ENCODE data around the gene SIGLEC10.

SIGLEC10 gene

DNA sequence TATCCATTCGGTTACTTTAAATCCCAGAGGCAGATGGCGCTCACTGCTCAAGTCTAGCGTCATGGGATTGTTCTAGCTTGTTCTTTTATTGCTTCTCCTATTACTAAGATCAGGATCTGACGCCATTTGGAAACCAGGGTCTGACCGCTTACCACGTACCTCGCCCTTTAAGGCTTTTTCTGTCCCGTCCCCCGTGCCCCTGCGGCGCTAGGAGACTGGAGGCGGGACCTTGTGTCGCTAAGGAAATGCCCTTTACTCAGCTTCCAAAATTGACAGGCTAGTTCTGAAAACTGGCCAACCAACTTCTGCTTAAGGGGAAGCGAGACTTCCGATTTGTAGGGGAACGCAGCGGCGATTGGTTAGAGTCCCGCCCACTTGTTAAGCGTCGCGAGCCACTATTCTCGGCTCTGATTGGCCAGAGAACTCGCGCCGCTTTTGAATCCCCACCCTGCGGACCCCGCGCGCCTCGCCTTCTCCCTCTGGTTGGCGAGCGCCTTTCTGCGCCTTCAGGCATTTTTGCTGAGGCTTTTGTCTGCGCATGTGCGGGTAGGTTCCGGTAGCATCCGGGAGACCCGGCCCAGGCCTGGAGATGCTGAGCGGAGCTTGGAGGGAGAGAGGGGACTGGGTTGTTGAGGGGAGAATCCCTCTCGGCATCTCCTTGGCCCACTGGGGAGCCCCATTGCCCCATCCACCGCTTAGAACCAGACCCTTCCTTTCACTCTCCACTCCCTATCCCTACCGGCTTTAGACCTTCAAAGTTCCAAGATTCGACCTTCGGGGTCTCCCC lies 23.2 kb downstream of the SIGLEC10 start:
- peak in 55 of 56 donors; percentile 29 to 95 (median 86) for DNase-seq

DNA sequence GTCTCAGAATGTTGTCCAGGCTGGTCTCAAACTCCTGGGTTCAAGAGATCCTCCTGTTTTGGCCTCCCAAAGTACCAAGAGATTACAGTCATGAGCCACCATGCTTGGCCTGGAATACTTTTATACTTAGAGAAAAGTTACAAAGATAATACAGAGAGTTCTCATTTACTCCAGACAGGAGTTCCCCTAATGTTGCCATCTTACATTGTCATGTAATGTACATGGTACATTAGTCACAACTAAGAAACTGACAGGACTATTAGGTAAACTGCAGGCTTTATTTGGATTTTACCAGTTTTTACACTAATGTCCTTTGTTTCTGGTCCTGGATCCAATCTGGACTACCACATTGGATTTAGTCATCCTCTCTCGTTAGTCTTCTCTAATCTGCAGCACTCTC lies 24.7 kb downstream of the SIGLEC10 start:
- no peak for DNase-seq

DNA sequence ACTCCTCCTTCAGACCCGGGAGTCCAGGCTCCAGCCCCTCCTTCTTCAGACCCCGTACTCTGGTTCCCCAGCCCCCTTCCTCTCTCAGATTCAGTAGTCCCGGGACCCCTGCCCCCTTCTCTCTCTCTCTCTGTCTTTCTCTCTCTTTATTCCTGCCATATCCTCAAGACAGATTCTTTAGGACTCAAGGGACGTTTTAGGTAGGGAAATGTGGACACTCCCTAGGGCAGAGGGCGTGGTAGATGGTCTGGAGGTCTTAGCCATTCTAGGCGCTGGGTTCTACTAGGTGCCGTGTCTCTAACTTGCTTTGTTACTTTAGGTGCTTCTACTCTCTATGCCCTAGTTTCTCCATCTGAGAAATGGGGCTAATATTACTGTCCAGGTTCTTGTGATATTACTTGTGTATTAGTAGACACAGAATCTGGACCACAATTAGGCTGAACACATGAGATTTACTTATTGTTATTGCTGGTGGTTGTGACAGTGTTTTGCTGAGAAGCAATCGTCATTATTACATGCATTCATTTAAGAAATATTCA lies 26.3 kb downstream of the SIGLEC10 start:
- DNase-seq: no peak

DNA sequence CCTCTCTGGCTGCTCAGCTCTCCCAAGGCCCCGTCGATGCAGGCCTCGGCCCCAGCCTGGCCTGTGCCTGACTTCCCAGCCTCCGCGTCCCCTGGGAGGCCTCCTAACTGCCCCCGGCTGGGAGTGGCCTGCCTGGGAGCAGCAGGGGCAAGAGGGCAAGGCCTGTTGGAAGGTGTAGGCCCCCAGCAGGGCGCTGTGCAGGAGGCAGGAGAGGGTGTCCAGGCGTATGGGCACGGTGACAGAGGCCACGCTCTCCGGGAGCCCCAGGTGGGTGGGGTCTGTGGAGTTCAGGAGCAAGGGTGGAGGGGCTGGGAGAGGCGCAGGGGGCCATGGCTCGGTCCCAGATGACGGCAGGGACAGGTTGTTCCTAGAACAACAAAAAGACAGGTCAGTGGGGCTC lies 28.3 kb downstream of the SIGLEC10 start:
- DNase-seq: no peak

DNA sequence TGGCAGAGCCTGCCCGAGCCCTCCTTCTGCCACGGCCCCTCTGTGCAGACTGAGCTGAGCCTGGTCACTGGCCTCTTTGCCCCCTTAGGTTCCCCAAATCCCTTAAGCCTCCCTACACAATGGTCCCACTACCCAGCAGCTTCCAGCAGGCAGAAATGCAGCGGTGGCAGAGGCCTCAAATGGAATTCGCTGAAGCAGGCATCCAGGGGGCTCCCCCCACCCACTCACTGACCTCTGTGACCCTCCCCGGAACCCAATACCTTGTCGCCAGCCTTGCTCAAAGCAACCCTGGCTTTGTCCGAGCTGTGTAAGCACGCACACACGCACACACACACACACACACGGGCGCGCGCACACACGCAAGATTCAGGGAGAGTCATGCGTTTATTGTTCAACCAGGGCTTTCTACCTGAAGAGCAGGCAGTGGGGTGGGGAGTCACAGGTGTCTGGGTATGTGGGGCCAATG lies 29.5 kb downstream of the SIGLEC10 start, which contains the start of gene LIM2:
Gene LIM2, minus strand, starts transcription at position 51 of the 466 bp plus-strand sequence. CDS start 531 bp downstream, outside the sequence.
- no peak for DNase-seq

DNA sequence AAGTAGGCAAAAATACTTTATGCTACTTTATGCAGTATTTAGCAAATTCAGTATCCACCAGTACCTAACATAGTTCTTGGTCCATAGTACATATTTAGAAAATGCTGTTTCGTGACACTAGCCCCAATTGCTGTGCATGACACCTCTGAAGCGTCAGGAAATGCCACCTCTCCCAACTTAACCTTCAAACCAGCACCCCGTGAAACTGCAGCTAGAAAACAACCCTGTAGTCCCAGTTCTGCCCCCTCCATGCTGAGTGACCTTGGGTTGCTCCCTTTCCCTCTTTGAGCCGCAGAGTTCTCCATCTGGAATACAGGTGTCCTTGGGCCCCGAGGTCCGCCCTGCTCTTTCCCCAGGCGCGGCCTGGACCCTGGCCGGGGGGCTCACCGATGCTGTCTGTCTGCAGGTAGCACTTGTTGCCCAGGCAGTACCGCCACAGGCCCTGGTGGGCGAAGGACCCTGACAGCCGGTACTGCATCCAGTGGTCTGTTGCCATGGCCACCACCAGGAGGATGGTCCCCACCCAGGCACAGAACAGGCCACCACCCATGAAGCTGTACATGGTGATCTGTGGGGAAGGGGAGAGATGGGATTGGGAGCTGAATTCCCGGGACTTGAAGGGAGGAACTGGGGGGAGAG lies 30.4 kb downstream of the SIGLEC10 start:
- DNase-seq: no peak

DNA sequence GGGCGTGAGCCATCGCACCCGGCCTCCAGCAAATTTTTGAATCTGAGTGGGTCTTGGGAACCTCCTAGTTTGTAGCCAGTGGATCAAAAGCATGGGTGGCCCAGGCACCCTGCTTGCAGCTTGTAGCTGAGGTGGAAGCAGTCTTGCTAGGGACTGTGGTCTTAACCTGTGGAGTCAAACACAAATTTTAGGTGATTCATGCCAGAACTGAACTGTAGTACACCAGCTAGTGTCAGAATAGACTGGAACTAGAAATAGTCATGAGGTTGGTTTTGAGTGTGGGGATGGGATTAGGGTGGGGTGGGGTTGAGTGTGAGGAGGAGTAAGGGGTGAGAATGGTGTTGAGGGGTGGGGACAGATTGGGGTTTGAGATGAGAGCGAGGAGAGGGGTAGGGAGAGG lies 35.4 kb downstream of the SIGLEC10 start:
- no peak for DNase-seq

DNA sequence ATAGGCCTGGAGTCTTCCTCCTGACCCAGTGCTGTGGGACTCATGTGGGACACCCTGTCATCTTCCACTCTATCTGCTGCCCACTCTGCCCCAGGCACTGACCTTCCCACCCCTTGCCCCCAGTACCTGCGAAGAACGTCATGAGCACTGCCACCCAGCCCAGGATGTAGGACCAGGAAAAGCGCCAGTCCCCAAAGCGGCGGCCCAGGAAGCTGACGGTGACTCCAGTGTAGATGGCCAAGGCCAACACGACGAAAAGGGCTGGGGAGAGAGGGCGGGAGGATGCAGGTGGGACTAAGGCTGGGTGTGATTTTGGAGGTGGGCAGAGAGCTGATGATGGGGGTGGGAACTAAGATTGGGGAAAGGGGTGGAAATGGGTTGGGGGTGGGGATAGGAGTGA lies 37.1 kb downstream of the SIGLEC10 start:
- no peak for DNase-seq

DNA sequence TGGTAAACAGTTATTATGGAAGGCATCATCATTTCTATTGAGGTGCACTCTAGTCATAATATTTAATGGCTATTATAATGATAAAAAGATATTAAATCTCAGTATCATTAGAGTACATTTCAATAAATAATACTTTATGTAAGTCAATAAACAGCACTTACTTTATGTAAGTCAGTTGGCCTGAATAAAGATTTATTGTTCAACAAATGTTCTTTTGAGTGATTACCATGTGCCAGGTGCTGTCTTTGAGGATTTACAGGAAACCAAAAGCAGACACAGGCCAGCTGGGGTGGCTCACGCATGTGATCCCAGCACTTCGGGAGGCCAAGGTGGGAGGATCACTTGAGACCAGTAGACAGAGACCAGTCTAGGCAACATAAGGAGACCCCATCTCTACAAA lies 40.0 kb downstream of the SIGLEC10 start:
- no peak for DNase-seq

DNA sequence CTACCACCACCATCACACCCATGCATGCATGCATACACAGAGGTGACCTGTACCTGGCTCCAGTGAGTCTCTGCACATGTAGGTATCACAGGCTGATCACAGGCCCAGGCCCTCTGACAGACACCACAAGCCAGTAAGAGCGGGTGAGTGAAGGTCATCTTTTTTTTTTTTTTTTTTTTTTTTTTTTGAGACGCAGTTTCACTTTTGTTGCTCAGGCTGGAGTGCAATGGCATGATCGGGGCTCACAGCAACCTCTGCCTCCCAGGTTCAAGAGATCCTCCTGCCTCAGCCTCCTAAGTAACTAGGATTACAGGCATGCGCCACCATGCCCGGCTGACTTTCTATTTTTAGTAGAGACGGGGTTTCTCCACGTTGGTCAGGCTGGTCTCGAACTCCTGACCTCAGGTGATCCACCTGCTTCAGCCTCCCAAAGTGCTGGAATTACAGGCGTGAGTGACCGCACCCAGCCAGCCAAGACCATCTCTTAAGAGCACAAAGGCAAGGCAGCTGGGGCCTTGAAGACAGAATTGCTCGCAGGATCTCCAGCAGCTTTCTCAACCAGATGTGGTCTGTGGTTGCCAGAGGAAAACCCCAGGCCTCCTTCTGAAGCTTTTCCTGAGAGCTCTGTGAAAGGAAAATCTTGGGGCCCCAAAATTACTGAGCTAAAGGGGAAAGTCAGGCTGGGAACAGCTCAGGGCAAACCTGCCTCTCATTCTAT lies 41.8 kb downstream of the SIGLEC10 start:
- no peak for DNase-seq

DNA sequence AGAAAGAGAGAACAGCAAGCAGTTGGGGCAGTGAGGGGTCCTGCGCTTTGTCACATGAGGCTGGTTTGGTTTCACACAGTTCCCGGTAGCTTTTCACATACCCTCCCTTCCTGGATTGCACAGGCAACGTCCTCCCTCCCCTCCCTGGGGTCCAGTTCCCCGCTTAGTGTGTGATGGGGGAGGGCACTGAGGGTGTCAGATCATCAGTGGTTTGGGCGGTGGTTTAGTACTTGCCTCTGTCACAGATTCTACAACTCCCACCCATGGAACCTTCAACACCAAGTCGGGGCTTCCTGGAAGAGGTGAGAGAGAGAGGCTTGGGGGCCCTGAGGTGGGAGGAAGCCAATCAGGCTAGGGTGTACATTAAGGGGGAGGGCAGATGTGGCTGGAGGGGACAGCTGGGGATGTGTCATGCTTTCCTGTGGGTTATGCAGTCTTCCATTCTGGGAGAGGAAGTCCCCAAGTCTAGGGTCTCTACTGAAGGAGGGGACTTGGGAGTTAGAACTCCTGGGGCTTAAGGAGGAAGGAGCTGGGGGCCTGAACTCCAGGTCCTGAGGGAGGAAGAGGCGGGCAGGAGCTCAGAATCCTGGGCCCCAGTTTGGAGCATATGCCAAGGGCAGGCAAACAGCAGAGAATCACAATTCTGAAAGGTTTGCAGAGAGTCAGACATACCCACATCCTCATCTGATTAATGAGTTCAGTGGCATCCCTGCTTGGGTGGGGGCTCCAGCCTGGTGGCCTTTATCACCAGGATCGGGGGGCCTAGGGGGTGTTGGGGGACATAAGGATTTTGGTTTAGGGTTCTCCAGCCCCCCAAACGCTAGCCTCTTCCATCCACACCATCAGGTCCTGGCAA lies 44.6 kb downstream of the SIGLEC10 start, which contains the start of gene NKG7:
Gene NKG7, minus strand, starts transcription at position 6 of the 856 bp plus-strand sequence. CDS start 119 bp downstream, outside the sequence.
- no peak for DNase-seq

DNA sequence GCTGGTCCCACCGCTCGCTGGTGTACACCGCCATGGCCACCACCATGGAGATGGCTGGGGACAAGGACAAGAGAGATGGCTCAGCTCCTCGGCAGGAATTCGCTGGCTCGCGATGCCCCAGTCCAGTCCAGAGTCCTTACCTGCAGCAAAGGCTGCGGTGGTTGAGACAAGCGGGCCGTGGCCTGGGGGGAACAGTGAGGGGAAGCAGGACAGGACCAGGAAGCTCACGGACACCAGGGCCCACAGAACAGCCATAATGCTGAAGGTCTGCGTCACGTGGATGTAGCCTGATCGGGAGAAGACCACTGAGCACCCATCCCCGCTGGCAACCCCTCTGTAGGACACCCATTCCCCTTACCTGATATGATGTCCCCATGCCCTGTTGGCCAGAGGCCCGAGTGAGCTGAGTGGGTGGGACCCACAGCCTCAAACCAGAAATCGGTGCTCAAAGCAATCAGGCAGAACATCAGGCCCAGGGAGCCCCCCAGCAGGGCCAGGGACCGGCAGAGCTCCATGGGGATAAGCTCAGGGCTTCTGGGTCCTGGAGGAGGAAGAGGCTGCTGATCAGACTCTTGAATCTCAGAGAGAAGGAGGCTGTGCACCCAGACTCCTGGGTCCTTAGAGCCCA lies 45.3 kb downstream of the SIGLEC10 start:
- DNase-seq: no peak

DNA sequence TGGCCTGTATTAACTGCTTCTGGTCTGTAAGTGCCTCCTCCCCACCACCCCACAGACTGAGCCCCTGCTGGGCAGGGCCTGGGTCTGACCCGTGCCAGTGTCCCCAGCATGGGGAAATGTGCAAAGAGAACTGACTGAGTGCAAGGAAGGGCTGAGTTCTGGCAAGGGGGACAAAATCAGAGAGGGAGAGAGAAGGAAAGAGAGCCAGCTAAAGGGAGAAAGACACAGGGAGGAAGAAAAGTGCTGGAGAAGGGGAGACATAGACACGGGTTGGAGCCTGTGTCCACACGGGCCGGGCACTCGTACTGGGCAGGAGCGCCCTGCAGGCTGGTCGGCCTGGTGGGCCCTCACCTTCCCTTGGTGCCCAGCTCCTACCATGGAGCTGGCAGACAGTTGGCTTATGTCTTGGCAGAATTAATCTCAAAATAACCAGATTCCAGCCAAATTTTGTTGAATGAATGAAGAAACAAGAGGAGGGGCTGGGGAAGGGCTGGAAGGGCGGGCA lies 46.2 kb downstream of the SIGLEC10 start:
- DNase-seq: no peak

DNA sequence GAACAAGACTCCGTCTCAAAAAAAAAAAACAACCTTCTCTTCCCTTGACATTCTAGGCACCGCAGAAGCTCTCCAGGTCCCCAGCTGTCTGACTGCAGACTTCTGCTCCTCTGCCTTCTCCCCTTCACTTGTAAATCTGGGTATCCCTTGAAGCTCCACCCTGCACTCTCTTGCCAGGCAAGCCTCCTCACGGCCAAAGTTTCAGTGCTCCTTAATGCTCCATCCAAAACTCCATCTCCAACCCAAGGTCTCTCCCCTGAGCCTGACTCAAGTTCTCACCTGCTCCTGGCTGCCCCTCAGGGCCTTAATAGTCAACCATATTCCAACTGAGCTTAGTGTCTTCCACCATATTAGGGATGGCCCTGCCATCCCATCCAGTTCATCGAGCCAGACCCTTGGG lies 47.2 kb downstream of the SIGLEC10 start:
- DNase-seq: no peak

DNA sequence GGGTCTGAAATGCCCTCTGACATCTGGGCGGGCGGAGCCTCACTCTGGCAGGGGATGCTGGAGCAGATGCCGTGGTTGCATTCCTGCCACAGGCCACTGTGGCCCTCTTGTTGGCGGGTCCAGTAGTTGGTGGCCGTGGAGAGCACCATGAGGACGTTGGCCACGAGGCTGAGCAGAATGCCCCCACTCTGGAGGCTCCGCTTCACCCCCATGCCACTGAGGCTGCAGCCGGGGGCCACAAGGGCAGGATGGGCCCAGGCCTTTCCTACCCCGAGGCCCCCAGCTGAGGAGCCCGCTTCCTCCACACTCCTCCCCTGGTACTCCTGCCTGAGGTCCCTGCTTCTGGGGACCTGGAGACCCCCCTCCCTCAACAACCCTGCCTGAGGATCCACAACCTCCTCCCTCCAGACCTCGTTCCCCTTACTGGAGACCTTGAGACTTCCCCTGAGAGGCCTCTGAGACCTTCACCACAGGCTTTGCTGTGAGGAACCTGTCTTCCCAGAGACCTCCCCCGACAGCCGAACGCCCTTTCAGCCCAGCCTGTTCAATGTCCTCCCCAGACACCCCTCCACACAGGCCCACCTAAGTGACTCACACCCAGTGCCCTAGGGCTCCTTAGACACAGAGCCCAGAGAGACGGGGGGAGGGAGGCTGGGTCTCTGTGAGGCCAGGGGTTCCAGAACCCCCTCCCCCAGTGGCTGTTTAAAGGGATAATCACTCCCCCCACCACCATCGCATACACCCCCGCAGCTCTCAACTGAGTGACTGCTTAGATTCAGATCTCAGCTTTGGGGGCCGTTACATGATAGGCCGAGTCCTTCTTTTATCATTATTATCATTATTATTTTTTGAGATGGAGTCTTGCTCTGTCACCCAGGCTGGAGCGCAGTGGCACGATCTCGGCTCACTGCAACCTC lies 48.8 kb downstream of the SIGLEC10 start, which contains the start of gene CLDND2:
Gene CLDND2, minus strand, starts transcription at position 638 of the 917 bp plus-strand sequence. Its CDS starts 426 bp downstream, at position 212.
- peak in 4 of 56 donors; percentile 11 to 58 (median 36) for DNase-seq

DNA sequence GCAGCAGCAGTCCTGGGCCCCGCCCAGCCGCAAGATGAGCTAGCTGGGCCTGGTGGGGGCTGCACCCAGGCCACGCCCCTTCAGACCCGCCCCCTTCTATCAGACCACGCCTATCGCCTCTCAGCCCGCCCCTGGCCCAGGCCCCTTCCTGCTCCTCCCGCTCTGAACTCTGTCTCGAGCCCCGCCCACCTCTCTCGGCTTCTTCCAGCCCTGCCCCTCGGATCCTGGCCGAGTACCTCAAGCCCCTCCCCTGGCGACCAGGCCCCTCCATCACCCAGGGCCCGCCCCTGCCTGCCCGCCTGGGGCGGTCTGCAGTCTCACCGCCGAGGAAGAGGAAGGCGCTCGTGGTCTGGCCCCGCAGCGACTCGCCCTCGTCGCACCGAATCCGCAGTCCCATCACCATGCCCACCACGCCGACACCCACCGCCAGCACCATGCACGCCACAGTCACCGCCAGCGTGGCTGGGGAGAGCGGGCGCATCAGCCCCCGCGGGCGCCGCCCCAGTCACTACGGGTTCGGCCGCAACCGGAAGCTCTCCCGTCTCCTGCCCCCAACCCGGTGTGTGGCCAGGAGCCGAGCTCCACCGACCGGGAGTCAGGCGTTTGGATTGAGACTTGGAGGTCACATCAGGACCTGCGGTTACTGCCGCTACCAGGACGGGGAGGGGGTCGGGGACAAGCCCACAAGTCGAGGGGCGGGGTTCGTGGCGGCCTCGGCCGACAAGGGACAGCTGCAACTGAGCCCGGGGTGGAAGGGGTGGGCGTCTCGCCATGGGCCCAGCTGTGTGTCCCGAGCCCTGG lies 49.7 kb downstream of the SIGLEC10 start:
- DNase-seq: peak; percentile 50 to 99 (median 97)

DNA sequence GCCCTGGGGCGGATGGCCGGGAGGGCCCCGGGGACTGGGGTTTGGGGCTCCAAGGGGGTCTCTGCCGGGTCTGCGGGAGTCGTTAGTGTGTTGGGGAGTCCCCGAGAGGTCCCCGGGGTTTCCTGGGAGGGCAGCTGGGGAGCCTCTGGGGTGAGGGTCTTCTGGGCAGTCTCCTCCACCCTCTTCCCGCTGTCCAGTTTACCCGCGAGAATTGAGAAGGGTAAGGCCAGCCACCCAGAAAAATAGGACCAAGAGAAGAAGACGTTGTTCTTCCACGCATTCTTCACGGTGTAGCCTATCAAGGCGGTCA lies 50.2 kb downstream of the SIGLEC10 start:
- DNase-seq: peak in 4 of 56 donors; percentile 55 to 72 (median 60)
